HG02981 (cell line): Measurements from ENCODE around the gene LRIG1.

Experiments
- ATAC-seq: cut with Tn5 transposase; IDR thresholded peaks from one replicate; pipeline ENCODE4 v1.9.1; 2021; ENCODE audit warnings: mild to moderate bottlenecking, moderate library complexity; ENCODE audit not compliant: unreplicated experiment

Gene LRIG1

DNA sequence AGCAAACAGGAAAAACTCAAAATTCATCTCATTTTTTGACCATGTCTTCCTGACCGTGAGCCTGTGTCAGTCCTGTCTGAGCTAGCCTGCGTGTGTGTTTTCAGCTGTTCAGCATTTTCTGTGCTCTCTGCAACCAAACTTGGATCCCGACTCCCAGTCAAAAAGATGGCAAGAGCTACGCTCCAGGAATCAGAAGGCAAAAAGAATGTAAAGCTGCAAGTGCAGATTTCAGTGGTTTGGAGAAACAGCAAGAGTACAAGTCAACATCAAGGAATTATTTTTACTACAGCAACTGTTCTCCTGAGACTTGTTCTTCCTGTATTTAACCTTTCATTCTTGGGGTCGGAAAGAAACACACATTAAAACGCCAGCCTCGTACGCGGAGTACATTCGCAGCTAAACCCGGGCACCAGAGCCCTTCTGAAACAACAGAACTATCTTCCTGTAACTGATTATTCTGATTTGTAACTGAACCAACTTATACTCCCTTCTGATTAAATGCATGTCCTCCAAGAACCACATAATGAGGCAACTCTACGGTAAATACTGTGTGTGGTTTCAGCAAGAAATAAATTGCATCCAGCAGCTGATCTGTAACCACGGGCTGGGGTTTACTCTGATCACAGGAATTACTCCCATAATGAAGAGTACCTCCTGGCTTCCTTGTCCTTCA lies 107.4 kb downstream of the LRIG1 start:
- peak; percentile 23 for ATAC-seq

DNA sequence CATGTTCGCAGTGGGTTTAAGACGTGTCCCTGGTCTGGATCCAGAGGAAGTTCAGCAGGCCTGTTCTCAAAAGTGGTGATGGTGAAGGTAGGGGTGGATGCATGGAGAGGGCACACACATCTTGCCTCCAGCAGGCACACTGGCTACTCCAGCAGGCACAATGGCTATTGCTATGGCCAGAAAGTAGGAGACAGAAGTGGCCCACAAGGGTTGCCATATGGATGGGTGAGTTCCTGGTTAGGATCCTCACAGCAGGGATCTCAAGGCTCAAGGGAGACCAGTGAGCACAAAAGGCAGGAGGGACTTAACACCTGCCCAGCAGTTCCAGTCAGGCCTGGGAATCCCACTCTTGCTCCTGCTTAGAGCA lies 107.9 kb downstream of the LRIG1 start:
- ATAC-seq, result no peak

GRCh38 chr3:66392512-66392911 lies 108.3 kb downstream of the LRIG1 start:
- ATAC-seq, result no peak

DNA sequence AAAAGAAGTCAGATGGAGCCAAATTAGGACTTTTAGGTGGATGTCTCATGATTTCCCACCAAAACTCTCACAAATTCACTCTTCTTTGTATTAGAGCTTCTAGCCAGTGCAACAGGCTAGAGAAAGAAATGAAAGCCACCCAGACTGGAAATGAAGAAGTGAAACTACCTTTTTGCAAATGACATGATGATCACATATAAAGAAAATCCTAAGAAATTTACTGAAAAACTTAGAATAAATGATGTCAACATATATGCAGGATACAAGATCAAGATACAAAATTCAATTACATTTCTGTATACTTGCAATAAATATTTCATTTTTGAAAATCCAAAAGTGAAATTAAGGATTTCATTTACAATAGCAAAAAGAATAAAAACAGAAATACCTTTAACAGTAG lies 110.8 kb downstream of the LRIG1 start:
- ATAC-seq, result no peak

DNA sequence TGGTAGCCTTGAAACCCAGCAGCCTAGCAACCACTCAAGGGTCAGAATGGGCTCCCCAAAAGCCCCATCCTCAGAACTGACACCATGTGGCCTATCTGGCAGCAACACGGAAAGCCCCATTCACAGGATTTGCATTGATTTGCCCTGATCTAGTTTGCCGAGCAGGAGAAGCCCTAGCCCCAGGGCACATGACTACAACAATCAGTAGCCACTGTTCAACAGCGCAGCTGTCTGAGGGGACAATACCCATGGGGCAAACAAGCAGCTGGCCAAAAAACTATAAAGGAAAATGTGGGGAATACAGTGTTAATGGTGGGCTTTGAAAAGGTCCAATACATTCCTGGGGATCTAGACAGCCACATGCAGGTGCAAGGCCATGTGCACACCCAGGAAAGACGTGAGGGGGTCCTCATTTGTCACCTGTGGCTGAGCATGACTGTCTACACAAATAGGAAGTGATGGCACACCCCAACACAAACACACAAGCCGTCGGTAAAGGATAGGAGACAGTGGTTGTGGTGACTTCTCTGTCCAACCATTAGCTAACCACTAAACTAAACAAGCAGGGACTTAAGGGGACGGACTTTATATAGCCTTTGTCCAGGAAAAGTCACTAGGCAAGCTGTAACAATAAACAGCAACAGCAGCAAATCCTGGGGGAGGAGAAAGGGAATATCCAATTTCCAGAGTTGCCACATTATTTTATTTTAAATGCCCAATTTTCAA lies 113.7 kb downstream of the LRIG1 start:
- ATAC-seq, result peak; percentile 58

- ATAC-seq, result peak; percentile 82
These were observed 114.6 kb downstream of the LRIG1 start for GRCh38 chr3:66386011-66386924.

DNA sequence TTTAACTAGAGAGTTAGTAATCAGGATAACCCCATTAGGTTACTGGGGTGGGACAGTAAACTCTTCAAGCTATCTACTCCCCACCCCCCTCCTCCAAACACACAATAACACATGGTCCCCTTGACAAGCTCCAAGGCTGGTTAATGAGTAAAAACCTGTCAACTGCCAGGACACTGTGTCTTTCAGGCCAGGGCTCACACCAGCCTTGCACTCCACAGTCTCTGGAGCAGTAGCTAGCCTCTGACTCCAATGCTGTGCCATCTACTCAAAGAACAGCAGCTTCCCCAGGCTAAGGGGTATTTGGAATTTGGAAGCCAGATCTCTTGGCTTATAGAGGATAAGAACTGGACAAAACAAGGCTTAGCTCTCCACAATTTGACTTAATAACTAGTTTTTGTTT lies 115.8 kb downstream of the LRIG1 start:
- no peak for ATAC-seq

DNA sequence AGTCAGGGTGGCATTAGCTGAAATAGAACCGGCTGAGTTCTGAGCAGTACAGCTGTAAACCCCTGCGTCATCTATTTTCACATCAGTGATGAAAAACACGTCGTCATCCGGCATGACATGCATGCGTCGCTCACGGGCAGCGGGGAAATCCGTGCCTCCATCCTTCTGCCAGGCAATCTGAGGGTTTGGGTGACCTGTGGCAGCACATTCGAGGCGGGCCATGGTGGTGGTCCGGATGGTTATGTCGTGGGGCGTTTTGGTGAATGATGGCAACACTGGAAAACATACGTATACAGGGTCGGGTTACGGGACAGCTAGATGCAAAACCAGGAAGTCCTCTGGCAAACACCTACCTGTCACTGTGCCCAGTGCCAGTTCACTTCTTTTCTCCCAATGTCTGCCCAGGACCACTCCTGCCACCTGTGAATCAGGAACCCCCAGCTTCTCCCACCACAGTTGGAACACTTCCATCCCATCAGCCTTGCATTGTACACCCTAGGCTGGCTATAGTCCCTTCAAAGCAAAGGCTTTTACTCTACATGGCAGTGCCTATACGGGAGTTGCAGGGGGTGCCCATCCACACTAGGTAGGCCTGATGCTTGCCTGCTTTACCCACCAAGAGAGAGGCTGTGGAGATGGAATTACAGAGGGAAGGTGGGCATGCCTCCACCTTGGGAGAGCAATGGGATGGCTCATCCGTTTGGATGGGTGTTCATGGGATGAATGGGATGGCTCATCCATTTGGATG lies 116.7 kb downstream of the LRIG1 start:
- no peak for ATAC-seq

DNA sequence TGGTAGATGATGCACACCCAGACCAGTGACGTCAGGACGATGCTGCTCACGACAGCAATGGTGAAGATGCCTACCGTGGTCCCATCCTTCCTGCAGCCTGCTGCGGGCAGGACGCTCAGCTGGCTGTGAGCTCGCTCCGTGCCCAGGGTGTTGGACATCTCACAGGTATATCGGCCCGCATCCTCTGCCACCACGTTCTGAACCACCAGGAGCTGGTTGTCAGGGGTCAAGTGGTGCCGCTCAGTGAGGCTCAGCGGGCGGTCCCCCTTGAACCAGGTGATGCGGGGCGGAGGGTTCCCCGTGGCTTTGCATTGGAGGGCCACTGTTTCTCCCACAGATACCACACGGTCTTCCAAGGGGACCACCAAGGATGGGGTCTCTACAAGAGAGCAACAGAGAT lies 117.8 kb downstream of the LRIG1 start:
- ATAC-seq, result no peak

DNA sequence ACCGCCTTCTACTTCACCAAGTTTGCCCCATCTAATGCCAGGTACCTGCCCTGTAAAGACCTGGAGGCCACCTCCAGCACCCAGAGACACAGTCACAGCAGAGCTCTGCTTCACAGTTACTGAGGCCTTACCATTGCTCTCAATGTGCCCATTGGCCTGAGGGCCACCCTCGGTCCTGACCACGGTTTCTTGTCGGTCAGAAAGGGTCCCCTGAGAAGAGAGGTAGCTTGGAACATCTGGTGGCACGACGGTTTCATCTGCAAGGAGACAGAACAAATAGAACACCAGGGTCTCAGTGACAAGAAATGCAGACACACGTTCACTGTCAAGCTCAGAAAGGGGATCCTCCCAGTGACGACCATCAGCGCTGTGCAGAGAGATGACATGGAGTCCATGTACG lies 118.7 kb downstream of the LRIG1 start:
- no peak for ATAC-seq

GRCh38 chr3:66381626-66382025 lies 119.2 kb downstream of the LRIG1 start:
- ATAC-seq, result no peak

GRCh38 chr3:66380200-66380932 lies 120.5 kb downstream of the LRIG1 start:
- no peak for ATAC-seq

GRCh38 chr3:66379565-66379964 lies 121.3 kb downstream of the LRIG1 start:
- ATAC-seq, result no peak

DNA sequence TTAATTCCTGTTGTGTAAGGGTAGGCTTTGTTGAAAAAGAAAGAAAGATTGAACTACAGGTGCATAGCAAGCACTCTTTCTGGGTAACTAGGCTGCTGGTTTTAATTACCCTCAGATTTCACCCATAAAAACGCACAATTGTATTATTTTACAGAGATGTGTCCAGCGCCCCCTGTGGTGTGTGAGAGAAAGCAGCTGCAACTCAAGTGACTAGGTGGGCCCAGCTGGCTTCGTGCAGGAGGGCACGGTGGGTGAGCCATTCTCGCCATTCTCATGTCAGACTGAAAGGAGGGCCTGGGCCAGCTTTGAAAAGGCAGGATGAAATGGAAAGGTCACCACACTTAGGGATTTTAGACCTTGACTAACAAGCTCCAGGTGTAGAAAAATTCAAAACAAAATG lies 122.6 kb downstream of the LRIG1 start:
- ATAC-seq, result no peak

DNA sequence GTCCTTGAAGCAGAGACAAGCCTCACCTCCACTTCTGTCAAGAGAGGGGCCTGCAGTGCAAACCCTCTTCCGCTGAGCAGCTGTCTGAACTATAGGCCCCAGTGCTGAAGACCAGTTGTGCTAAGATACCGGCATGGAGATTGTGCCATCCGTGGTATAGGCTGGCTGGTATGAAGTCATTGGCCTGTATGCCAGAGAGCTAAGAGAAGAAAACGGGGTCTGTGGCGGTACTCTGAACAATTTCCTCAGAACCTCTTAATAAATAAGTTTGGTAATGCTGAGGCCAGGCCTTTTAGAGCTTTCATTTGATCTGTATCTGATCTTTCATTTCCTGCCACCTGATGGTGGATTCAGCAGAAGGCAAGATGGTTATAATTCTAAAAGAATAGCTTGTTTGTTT lies 123.0 kb downstream of the LRIG1 start:
- ATAC-seq, result no peak

GRCh38 chr3:66376568-66376967 lies 124.3 kb downstream of the LRIG1 start:
- no peak for ATAC-seq

GRCh38 chr3:66372681-66373350 lies 128.0 kb downstream of the LRIG1 start:
- no peak for ATAC-seq

GRCh38 chr3:66371432-66371831 lies 129.4 kb downstream of the LRIG1 start:
- ATAC-seq, result no peak

- ATAC-seq, result no peak
These were observed 130.6 kb downstream of the LRIG1 start for GRCh38 chr3:66370179-66370578.

- no peak for ATAC-seq
These were observed 132.8 kb downstream of the LRIG1 start for GRCh38 chr3:66367979-66368378.
